KMS-11 (cell line): ENCODE results near the gene CIDEA.

Source experiments
- H2AFZ ChIP-seq: fragments of 200-600 bp; sonication (generic); 2 replicates; pipeline ENCODE4 v1.6.1; 2016; ENCODE audit warnings: antibody characterized with exemption, mixed run types, low read depth
- H3K27ac ChIP-seq: fragments of 200-600 bp; sonication (generic); 2 replicates; pipeline ENCODE4 v1.6.1; 2016; ENCODE audit warnings: mild to moderate bottlenecking, mixed run types
- H3K27me3 ChIP-seq: fragments of 200-600 bp; sonication (generic); 2 replicates; pipeline ENCODE4 v1.6.1; 2017; ENCODE audit warnings: mild to moderate bottlenecking, low read depth, mixed run types, moderate library complexity; ENCODE audit not compliant: insufficient read depth
- H3K36me3 ChIP-seq: fragments of 200-600 bp; sonication (generic); 2 replicates; pipeline ENCODE4 v1.6.1; 2017; ENCODE audit warnings: mild to moderate bottlenecking, mixed run types; ENCODE audit not compliant: insufficient read depth
- H3K4me1 ChIP-seq: fragments of 200-600 bp; sonication (generic); 2 replicates; pipeline ENCODE4 v1.6.1; 2016; ENCODE audit warnings: mild to moderate bottlenecking, low read depth, mixed run types; ENCODE audit not compliant: poor library complexity, severe bottlenecking
- H3K4me2 ChIP-seq: fragments of 200-600 bp; sonication (generic); 2 replicates; pipeline ENCODE4 v1.7.0; 2016; ENCODE audit warnings: mild to moderate bottlenecking, mixed run types
- H3K4me3 ChIP-seq: fragments of 200-600 bp; sonication (generic); IDR thresholded peaks from 2 replicates; pipeline ENCODE4 v1.6.1; 2017; ENCODE audit warnings: low read depth, low read length, mixed read lengths; ENCODE audit not compliant: insufficient read depth
- H3K79me2 ChIP-seq: fragments of 200-600 bp; sonication (generic); 2 replicates; pipeline ENCODE4 v1.6.1; 2016; ENCODE audit warnings: low read depth, mixed run types; ENCODE audit not compliant: insufficient read depth
- H3K9ac ChIP-seq: fragments of 200-600 bp; sonication (generic); 2 replicates; pipeline ENCODE4 v1.6.1; 2016; ENCODE audit warnings: mild to moderate bottlenecking, mixed run types
- H4K20me1 ChIP-seq: fragments of 200-600 bp; sonication (generic); 2 replicates; pipeline ENCODE4 v1.6.1; 2016; ENCODE audit warnings: mild to moderate bottlenecking, mixed run types; ENCODE audit not compliant: insufficient read depth
- TF ChIP-seq, protein P1 (sequence below): fragments of 200-600 bp; sonication (generic); conservative IDR thresholded peaks from 2 replicates; pipeline ENCODE4 v1.6.1; 2017; ENCODE audit warnings: low read depth, mild to moderate bottlenecking, antibody characterized with exemption, low read length, moderate library complexity, mixed read lengths

Gene CIDEA

GRCh38 chr18:12276736-12277554 is 22.8 kb downstream of the CIDEA start:
- Histone ChIP-seq H3K9ac (no peak overlapping the region), H3K36me3 (no peaks in the 10 kb centered on the region), H3K4me3 (no peak overlapping the region), H3K4me1 (peaks cover 6% of the 10 kb centered on the region), H3K4me2 (no peak overlapping the region), H3K27ac (no peak overlapping the region), H3K79me2 (no peaks in the 10 kb centered on the region), H2AFZ (no peak overlapping the region), H3K27me3 (no peaks in the 10 kb centered on the region), H4K20me1 (no peaks in the 10 kb centered on the region)
- TF ChIP-seq, protein P1, sequence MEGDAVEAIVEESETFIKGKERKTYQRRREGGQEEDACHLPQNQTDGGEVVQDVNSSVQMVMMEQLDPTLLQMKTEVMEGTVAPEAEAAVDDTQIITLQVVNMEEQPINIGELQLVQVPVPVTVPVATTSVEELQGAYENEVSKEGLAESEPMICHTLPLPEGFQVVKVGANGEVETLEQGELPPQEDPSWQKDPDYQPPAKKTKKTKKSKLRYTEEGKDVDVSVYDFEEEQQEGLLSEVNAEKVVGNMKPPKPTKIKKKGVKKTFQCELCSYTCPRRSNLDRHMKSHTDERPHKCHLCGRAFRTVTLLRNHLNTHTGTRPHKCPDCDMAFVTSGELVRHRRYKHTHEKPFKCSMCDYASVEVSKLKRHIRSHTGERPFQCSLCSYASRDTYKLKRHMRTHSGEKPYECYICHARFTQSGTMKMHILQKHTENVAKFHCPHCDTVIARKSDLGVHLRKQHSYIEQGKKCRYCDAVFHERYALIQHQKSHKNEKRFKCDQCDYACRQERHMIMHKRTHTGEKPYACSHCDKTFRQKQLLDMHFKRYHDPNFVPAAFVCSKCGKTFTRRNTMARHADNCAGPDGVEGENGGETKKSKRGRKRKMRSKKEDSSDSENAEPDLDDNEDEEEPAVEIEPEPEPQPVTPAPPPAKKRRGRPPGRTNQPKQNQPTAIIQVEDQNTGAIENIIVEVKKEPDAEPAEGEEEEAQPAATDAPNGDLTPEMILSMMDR = no peak

GRCh38 chr18:12278215-12278671 is 24.1 kb downstream of the CIDEA start:
- Histone ChIP-seq H3K4me2 (no peak overlapping the region), H4K20me1 (no peaks in the 10 kb centered on the region), H3K9ac (no peak overlapping the region), H3K4me1 (peaks cover 6% of the 10 kb centered on the region), H2AFZ (no peak overlapping the region), H3K27ac (no peak overlapping the region), H3K27me3 (no peaks in the 10 kb centered on the region), H3K79me2 (no peaks in the 10 kb centered on the region), H3K4me3 (no peak overlapping the region), H3K36me3 (no peaks in the 10 kb centered on the region)
- TF ChIP-seq, protein P1 = peak; percentile 32

DNA sequence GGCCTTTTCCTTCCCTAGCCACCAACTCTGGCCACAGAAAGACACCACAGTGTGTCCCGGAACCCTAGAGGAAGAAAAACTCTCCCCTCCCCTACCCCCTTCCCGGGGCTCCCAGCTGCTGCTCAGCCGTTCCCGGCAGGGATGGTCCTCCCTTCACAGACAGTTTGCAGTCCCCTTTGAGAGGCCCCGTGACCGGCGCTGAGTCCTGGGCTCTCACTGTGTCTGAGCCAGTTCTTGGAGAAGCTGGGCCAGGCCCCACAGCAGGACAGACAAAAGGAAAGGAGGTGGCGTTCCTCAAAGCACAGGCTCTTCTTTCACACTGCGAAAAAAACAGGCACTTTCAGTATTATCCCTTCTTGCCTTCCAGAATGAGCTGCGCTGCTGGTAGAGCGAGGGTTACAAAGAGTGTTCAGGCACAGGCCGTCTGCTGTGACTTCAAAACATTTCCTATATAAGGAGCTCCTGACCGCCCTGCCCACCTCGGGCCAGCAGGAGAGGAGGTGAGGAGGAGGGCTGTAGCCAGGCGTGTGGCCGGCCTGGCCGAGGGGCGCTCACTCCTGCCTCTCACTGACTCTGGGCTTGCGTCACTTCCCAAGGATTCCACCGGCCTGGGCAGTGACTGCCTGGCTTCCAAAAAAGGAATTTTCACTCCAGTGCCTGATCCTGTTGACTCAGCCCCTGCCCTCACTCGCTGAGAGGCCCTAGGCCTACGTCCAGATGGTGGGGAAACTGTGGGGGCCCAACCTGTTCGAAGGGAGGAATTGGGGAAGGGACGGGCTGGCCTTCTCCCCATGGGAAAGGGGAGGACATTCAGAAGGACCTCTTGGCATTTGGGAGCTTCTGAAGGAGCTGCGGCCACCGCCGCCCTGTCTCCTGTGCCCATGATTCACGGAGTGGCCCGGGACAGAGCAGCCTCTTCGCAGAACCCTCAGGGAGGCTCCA is 24.9 kb downstream of the CIDEA start:
- Histone ChIP-seq H3K27ac (no peak overlapping the region), H3K4me1 (peaks cover 6% of the 10 kb centered on the region), H2AFZ (no peak overlapping the region), H3K27me3 (no peaks in the 10 kb centered on the region), H3K4me3 (no peak overlapping the region), H3K4me2 (no peak overlapping the region), H3K36me3 (no peaks in the 10 kb centered on the region), H3K9ac (no peak overlapping the region), H3K79me2 (no peaks in the 10 kb centered on the region), H4K20me1 (no peaks in the 10 kb centered on the region)
- TF ChIP-seq, protein P1 = no peak

DNA sequence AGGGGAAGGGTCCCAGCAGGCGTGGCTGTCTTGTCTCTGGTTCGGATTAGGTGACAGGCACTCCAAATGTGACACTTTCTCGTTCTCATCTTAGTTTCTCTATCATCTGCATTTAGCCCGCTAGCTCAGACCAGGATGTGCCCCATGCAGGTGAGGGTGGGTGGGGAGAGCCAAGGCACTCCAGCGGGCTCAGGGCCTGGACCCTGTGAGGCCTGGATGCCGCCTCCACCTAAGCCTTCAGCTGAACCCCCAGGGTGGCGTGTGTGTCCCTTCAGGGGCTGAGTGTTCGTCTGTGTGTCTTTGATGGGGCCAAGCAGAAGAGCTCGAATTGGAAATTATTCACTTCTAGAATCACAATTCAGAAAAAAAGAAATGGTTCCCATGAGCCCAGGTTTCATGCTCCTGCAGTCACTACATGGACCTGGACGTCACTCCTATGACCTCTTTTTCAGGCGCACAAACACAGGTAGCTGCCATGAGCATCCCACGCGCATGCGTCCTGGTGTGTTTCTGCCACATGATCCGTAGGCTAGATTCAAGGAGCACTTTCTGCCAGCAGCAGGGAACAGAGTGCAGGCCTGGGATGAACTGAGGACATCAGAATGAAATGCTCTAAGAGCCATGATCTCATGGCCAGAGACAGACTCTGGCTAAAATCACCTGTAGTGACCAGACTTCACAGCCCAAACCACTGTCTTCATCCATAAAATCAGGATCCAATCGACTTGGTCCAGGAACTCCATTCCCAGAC is 25.8 kb downstream of the CIDEA start:
- H3K4me3 ChIP-seq = no peak overlapping the region
- H3K27me3 ChIP-seq = no peaks in the 10 kb centered on the region
- H3K9ac ChIP-seq = no peak overlapping the region
- no peak overlapping the region for H3K4me2 ChIP-seq
- H4K20me1 ChIP-seq = no peaks in the 10 kb centered on the region
- peaks cover 6% of the 10 kb centered on the region for H3K4me1 ChIP-seq
- TF ChIP-seq, protein P1 = no peak
- no peak overlapping the region for H2AFZ ChIP-seq
- no peaks in the 10 kb centered on the region for H3K36me3 ChIP-seq
- no peaks in the 10 kb centered on the region for H3K79me2 ChIP-seq
- H3K27ac ChIP-seq = no peak overlapping the region
